Calu3 (cell line): ENCODE results near the gene UNC119B. TPM values are rescaled to one million over a fixed set of nuclear protein-coding genes. Genes with fewer than 3 reads are reported as not detected.

Experiments
- BruUV-seq: library from RNA; stranded (reverse); fragments of 400-500 nt; replicated peaks from 2 replicates; lab custom pipeline; 2021; lab: Mats Ljungman, UMichigan
- CTCF ChIA-PET: fragments of 300-600 bp; sonication (Branson Sonifier 250); formaldehyde crosslinking; loops from one replicate; lab custom pipeline; 2022; ENCODE audit warnings: antibody characterized with exemption; lab: Charles Lee
- DNase-seq: peaks from one replicate; pipeline ENCODE4 v3.0.0; 2022
- H3K27ac Mint-ChIP-seq: one replicate; pipeline ENCODE4 v1.8.0; 2022; ENCODE audit warnings: mixed read lengths; ENCODE audit not compliant: unreplicated experiment
- H3K27me3 Mint-ChIP-seq: one replicate; pipeline ENCODE4 v1.8.0; 2022; ENCODE audit warnings: mixed read lengths; ENCODE audit not compliant: unreplicated experiment
- H3K36me3 Mint-ChIP-seq: one replicate; pipeline ENCODE4 v1.8.0; 2022; ENCODE audit warnings: mild to moderate bottlenecking, moderate library complexity, mixed read lengths; ENCODE audit not compliant: insufficient read depth, unreplicated experiment
- H3K4me1 Mint-ChIP-seq: one replicate; pipeline ENCODE4 v1.8.0; 2022; ENCODE audit warnings: mild to moderate bottlenecking, low read depth, mixed read lengths; ENCODE audit not compliant: unreplicated experiment
- H3K4me3 Mint-ChIP-seq: one replicate; pipeline ENCODE4 v1.8.0; 2022; ENCODE audit warnings: mild to moderate bottlenecking, low read depth, moderate library complexity, mixed read lengths; ENCODE audit not compliant: unreplicated experiment
- H3K9me3 Mint-ChIP-seq: one replicate; pipeline ENCODE4 v1.8.0; 2022; ENCODE audit warnings: low read depth, mixed read lengths; ENCODE audit not compliant: unreplicated experiment
- CTCF ChIP-seq: fragments of 200-600 bp; IDR thresholded peaks from one replicate; pipeline ENCODE4 v1.8.0; 2022; ENCODE audit warnings: antibody characterized with exemption; ENCODE audit not compliant: unreplicated experiment
- intact Hi-C: fragments of 100-400 bp; cut with micrococcal nuclease; formaldehyde crosslinking; loops from one replicate; pipeline ENCODE4 v1.10.0; 2022; ENCODE audit not compliant: unreplicated experiment
- total RNA-seq: library from RNA; stranded (reverse); gene quantifications from 2 replicates; pipeline ENCODE4 v1.2.3, GENCODE V29; 2022

Gene UNC119B
- total RNA-seq, 1 experiment from 2014 or later: 33.5 TPM

- intact Hi-C loops: no loop called here
- BruUV-seq: no TSS peak
- TF ChIP-seq CTCF: no peak
- no peak for DNase-seq
- Mint-ChIP-seq H3K4me1 (no peaks in the 10 kb centered on the region), H3K4me3 (no peak overlapping the region), H3K27ac (no peak overlapping the region), H3K9me3 (no peaks in the 10 kb centered on the region), H3K36me3 (peaks cover 43% of the 10 kb centered on the region), H3K27me3 (no peaks in the 10 kb centered on the region)
- CTCF ChIA-PET: no interaction called here
Observed at GRCh38 chr12:120760349-120761254, 50.3 kb downstream of the UNC119B start.

- peaks cover 43% of the 10 kb centered on the region for H3K36me3 Mint-ChIP-seq
- intact Hi-C loops: no loop called here
- H3K27me3 Mint-ChIP-seq: no peaks in the 10 kb centered on the region
- DNase-seq: no peak
- no peaks in the 10 kb centered on the region for H3K9me3 Mint-ChIP-seq
- no peak overlapping the region for H3K4me3 Mint-ChIP-seq
- no peaks in the 10 kb centered on the region for H3K4me1 Mint-ChIP-seq
- TF ChIP-seq CTCF: no peak
- no TSS peak for BruUV-seq
- no peak overlapping the region for H3K27ac Mint-ChIP-seq
- CTCF ChIA-PET: no interaction called here
Observed at GRCh38 chr12:120761519-120761934, 51.3 kb downstream of the UNC119B start.

- DNase-seq: no peak
- no peak for TF ChIP-seq CTCF
- intact Hi-C loops: no loop called here
- Mint-ChIP-seq H3K4me1 (no peaks in the 10 kb centered on the region), H3K4me3 (no peak overlapping the region), H3K27me3 (no peaks in the 10 kb centered on the region), H3K36me3 (peaks cover 43% of the 10 kb centered on the region), H3K27ac (no peak overlapping the region), H3K9me3 (no peaks in the 10 kb centered on the region)
- BruUV-seq: no TSS peak
- CTCF ChIA-PET: no interaction called here
Observed at GRCh38 chr12:120762086-120762485, 51.8 kb downstream of the UNC119B start.

- CTCF ChIA-PET: no interaction called here
- Mint-ChIP-seq H3K27me3 (no peaks in the 10 kb centered on the region), H3K9me3 (no peaks in the 10 kb centered on the region), H3K4me3 (no peak overlapping the region), H3K36me3 (peaks cover 43% of the 10 kb centered on the region), H3K27ac (no peak overlapping the region), H3K4me1 (no peaks in the 10 kb centered on the region)
- BruUV-seq: no TSS peak
- intact Hi-C loops: no loop called here
- TF ChIP-seq CTCF: no peak
- DNase-seq: no peak
Observed at GRCh38 chr12:120763250-120763649, 53.0 kb downstream of the UNC119B start.
